H1 (cell line): ENCODE results near the gene TMEM125. TPM values are rescaled to one million over a fixed set of nuclear protein-coding genes. Genes with fewer than 3 reads are reported as not detected.

Experiments
- BCL11A ChIP-seq, 2 experiments: IDR thresholded peaks; one replicate each; pipeline ENCODE4 v1.6.1; 2011; ENCODE audit warnings: low read depth in 2 of 2, low read length in 2 of 2, mild to moderate bottlenecking in 2 of 2
- CHD2 ChIP-seq: IDR thresholded peaks from 2 replicates; pipeline ENCODE4 v1.6.1; 2012; ENCODE audit warnings: low read length, improper control_type of control experiment
- EZH2 ChIP-seq: fragments of 200-600 bp; sonication (generic); IDR thresholded peaks from 2 replicates; pipeline ENCODE4 v1.7.1; 2012; ENCODE audit warnings: low read depth, mild to moderate bottlenecking, moderate library complexity, low read length, inconsistent platforms; ENCODE audit not compliant: severe bottlenecking
- GABPA ChIP-seq: IDR thresholded peaks from 2 replicates; pipeline ENCODE4 v1.6.1; 2011; ENCODE audit warnings: mild to moderate bottlenecking, low read length, moderate library complexity, borderline replicate concordance; ENCODE audit not compliant: insufficient read depth
- GTF2F1 ChIP-seq: IDR thresholded peaks from 2 replicates; pipeline ENCODE4 v1.6.1; 2012; ENCODE audit warnings: low read depth, low read length, improper control_type of control experiment, borderline replicate concordance
- HDAC2 ChIP-seq, 2 experiments: fragments of 300-600 bp in 1 of 2; sonication (generic) in 1 of 2; IDR thresholded peaks; 2 replicates each; pipeline ENCODE4 v1.6.1; 2011 to 2012; ENCODE audit warnings: low read depth in 2 of 2, low read length in 2 of 2, mild to moderate bottlenecking in 2 of 2, moderate library complexity in 2 of 2, borderline replicate concordance in 1 of 2, inconsistent platforms in 1 of 2
- JUN ChIP-seq: IDR thresholded peaks from 2 replicates; pipeline ENCODE4 v1.6.1; 2011; ENCODE audit warnings: low read depth, mild to moderate bottlenecking, improper control_type of control experiment, low read length
- KDM4A ChIP-seq: IDR thresholded peaks from one replicate; pipeline ENCODE4 v1.7.1; 2012; ENCODE audit warnings: low read depth, mild to moderate bottlenecking, moderate library complexity, low read length, inconsistent platforms; ENCODE audit not compliant: severe bottlenecking
- MAFK ChIP-seq: IDR thresholded peaks from 2 replicates; pipeline ENCODE4 v1.6.1; 2012; ENCODE audit warnings: low read depth, mild to moderate bottlenecking, improper control_type of control experiment, low read length
- NANOG ChIP-seq: IDR thresholded peaks from 2 replicates; pipeline ENCODE4 v1.6.1; 2011; ENCODE audit warnings: low read length, low read depth, mild to moderate bottlenecking, inconsistent platforms; ENCODE audit not compliant: insufficient read depth, poor library complexity, severe bottlenecking
- POU5F1 ChIP-seq: IDR thresholded peaks from 2 replicates; pipeline ENCODE4 v1.6.1; 2011; ENCODE audit warnings: low read depth, mild to moderate bottlenecking, low read length, moderate library complexity
- RFX5 ChIP-seq: IDR thresholded peaks from 2 replicates; pipeline ENCODE4 v1.6.1; 2011; ENCODE audit warnings: low read depth, low read length, improper control_type of control experiment, borderline replicate concordance
- RXRA ChIP-seq: IDR thresholded peaks from 2 replicates; pipeline ENCODE4 v1.6.1; 2011; ENCODE audit warnings: low read depth, mild to moderate bottlenecking, low read length, moderate library complexity; ENCODE audit not compliant: insufficient read depth
- SUZ12 ChIP-seq: fragments of 200-600 bp; sonication (generic); IDR thresholded peaks from 2 replicates; pipeline ENCODE4 v1.6.1; 2012; ENCODE audit warnings: mild to moderate bottlenecking, inconsistent platforms, low read length, moderate library complexity, mixed read lengths
- TEAD4 ChIP-seq: IDR thresholded peaks from 2 replicates; pipeline ENCODE4 v1.6.1; 2012; ENCODE audit warnings: low read depth, low read length, inconsistent platforms, mixed read lengths
- polyA plus RNA-seq, 7 experiments: library from polyadenylated mRNA; depleted of rRNA in 3 of 7; stranded (reverse) in 5 of 7; unstranded in 2 of 7; fragments of >200 nt in 5 of 7; fragments of 200-250 nt in 2 of 7; gene quantifications; 1 replicate in 5 of 7; 2 replicates in 1 of 7; 4 replicates in 1 of 7; pipeline versions ENCODE4 v1.2.1 to v1.2.3, GENCODE V29; 2011 to 2013; ENCODE audit warnings: missing spikeins in 2 of 7, mixed read lengths in 2 of 7
- total RNA-seq: library from RNA; stranded (reverse); fragmentation: NEBNext Ultra II Directional; extraction: Animal tissue kit (Norgen Biotek cat#: 25700); gene quantifications from 2 replicates; pipeline ENCODE4 v1.2.1, GENCODE V29; 2021
- TF ChIP-seq, protein P1 (sequence below): IDR thresholded peaks from 2 replicates; pipeline ENCODE4 v1.6.1; 2012; ENCODE audit warnings: low read length, inconsistent platforms
- TF ChIP-seq, protein P2 (sequence below): IDR thresholded peaks from 2 replicates; pipeline ENCODE4 v1.6.1; 2011; ENCODE audit warnings: low read depth, mild to moderate bottlenecking, low read length; ENCODE audit not compliant: insufficient read depth
- TF ChIP-seq, protein P3 (sequence below), 3 experiments: IDR thresholded peaks; 1 replicate in 2 of 3; 2 replicates in 1 of 3; pipeline versions ENCODE4 v1.5.1 to v1.6.1; 2011; ENCODE audit warnings: low read length in 3 of 3, mild to moderate bottlenecking in 3 of 3, inconsistent platforms in 2 of 3, low read depth in 1 of 3, moderate library complexity in 1 of 3; ENCODE audit not compliant: insufficient read depth in 1 of 3; ENCODE audit errors: control extremely low read depth in 1 of 3

Gene TMEM125
- total and polyA plus RNA-seq, 2 of the 8 experiments (the other 6 are each of a cell fraction or from before 2014, with no cell fraction given): 26.5 to 46.7 TPM

DNA sequence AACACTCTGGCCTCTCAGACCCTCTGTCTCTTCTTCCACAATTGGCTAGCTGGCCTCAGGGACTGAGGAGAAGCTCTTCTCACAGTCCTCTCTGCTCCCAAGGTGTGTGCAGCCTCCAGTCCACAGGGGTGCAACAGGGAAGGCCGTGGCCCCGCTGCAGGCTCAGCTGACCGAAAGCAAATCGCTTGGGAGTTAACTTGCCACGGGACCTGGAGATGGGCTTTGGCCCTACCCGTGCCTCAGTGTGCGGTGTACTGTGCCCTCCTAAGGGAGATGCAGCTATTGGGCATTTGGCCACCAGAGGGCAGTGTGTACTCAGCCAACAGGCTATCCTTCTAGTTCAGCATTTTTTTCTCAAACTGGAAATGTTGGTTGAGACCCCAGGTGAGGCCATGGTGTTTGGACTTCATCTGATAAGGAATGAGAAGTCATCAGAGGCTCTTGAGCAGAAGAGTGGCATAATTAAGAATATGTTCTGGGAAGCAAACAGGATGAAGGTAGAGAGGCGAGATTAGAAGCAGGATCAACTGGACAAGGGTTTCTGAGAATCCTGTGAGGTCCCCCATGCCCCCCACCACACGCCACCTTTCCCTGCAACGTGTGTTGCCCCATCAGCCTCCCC lies 42.5 kb upstream of the TMEM125 start (continued):
- no peak for TF ChIP-seq JUN
- TF ChIP-seq HDAC2 (IDR thresholded peaks at IDR 0.05; ENCODE audit: borderline replicate concordance in 1 of 2, low read depth in 2 of 2, low read length in 2 of 2): no peak
- no peak for TF ChIP-seq EZH2
- TF ChIP-seq MAFK: peak; percentile 56; the same call in 1 of the 2 replicates
- TF ChIP-seq TEAD4: no peak
- TF ChIP-seq, protein P1, sequence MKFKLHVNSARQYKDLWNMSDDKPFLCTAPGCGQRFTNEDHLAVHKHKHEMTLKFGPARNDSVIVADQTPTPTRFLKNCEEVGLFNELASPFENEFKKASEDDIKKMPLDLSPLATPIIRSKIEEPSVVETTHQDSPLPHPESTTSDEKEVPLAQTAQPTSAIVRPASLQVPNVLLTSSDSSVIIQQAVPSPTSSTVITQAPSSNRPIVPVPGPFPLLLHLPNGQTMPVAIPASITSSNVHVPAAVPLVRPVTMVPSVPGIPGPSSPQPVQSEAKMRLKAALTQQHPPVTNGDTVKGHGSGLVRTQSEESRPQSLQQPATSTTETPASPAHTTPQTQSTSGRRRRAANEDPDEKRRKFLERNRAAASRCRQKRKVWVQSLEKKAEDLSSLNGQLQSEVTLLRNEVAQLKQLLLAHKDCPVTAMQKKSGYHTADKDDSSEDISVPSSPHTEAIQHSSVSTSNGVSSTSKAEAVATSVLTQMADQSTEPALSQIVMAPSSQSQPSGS: no peak
- TF ChIP-seq SUZ12: no peak
- no peak for TF ChIP-seq RXRA
- no peak for TF ChIP-seq POU5F1
- no peak for TF ChIP-seq RFX5
- TF ChIP-seq, protein P2, sequence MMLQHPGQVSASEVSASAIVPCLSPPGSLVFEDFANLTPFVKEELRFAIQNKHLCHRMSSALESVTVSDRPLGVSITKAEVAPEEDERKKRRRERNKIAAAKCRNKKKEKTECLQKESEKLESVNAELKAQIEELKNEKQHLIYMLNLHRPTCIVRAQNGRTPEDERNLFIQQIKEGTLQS: no peak
- TF ChIP-seq, protein P3, sequence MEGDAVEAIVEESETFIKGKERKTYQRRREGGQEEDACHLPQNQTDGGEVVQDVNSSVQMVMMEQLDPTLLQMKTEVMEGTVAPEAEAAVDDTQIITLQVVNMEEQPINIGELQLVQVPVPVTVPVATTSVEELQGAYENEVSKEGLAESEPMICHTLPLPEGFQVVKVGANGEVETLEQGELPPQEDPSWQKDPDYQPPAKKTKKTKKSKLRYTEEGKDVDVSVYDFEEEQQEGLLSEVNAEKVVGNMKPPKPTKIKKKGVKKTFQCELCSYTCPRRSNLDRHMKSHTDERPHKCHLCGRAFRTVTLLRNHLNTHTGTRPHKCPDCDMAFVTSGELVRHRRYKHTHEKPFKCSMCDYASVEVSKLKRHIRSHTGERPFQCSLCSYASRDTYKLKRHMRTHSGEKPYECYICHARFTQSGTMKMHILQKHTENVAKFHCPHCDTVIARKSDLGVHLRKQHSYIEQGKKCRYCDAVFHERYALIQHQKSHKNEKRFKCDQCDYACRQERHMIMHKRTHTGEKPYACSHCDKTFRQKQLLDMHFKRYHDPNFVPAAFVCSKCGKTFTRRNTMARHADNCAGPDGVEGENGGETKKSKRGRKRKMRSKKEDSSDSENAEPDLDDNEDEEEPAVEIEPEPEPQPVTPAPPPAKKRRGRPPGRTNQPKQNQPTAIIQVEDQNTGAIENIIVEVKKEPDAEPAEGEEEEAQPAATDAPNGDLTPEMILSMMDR (IDR thresholded peaks at IDR 0.05; ENCODE audit: control extremely low read depth in 1 of 3, insufficient read depth in 1 of 3, low read depth in 1 of 3, low read length in 3 of 3): peak; percentile 89 to 99 (median 93)
- TF ChIP-seq BCL11A (IDR thresholded peaks at IDR 0.05; ENCODE audit: low read depth in 2 of 2, low read length in 2 of 2): no peak
- no peak for TF ChIP-seq CHD2
- TF ChIP-seq GTF2F1: no peak
- no peak for TF ChIP-seq KDM4A
- no peak for TF ChIP-seq GABPA
- TF ChIP-seq NANOG: no peak
